OCI-LY1 (cell line): ENCODE results near the gene MINDY4.

Source experiments
- H2AFZ ChIP-seq: fragments of 200-600 bp; sonication (generic), shearing (Covaris generic); 2 replicates; pipeline ENCODE4 v1.6.0; 2014; ENCODE audit warnings: antibody characterized with exemption, mild to moderate bottlenecking, low read length
- H3F3A ChIP-seq: fragments of 200-600 bp; sonication (generic), shearing (Covaris generic); 2 replicates; pipeline ENCODE4 v1.6.0; 2014; ENCODE audit warnings: mild to moderate bottlenecking, antibody characterized with exemption, low read length, moderate library complexity; ENCODE audit not compliant: insufficient read depth
- H3K27ac ChIP-seq: fragments of 200-600 bp; sonication (generic); 2 replicates; pipeline ENCODE4 v1.5.1; 2014; ENCODE audit warnings: low read length, mixed run types, mild to moderate bottlenecking, low read depth; ENCODE audit not compliant: poor library complexity, severe bottlenecking
- H3K27me3 ChIP-seq: fragments of 200-600 bp; sonication (generic); 2 replicates; pipeline ENCODE4 v1.6.0; 2014; ENCODE audit warnings: antibody characterized with exemption, mild to moderate bottlenecking, low read length, moderate library complexity; ENCODE audit not compliant: insufficient read depth
- H3K36me3 ChIP-seq: fragments of 200-600 bp; sonication (generic); 2 replicates; pipeline ENCODE4 v1.6.1; 2014; ENCODE audit warnings: mild to moderate bottlenecking, antibody characterized with exemption, low read length, moderate library complexity, mixed read lengths; ENCODE audit not compliant: insufficient read depth
- H3K4me1 ChIP-seq: fragments of 200-600 bp; sonication (generic); 2 replicates; pipeline ENCODE4 v1.5.1; 2014; ENCODE audit warnings: mild to moderate bottlenecking, low read length, moderate library complexity; ENCODE audit not compliant: insufficient read depth, severe bottlenecking
- H3K4me2 ChIP-seq: fragments of 200-600 bp; sonication (generic), shearing (Covaris generic); 2 replicates; pipeline ENCODE4 v1.6.1; 2014; ENCODE audit warnings: low read length
- H3K4me3 ChIP-seq: fragments of 200-600 bp; sonication (generic); 2 replicates; pipeline ENCODE4 v1.5.1; 2014; ENCODE audit warnings: low read length, low read depth, mild to moderate bottlenecking, mixed read lengths; ENCODE audit not compliant: poor library complexity, severe bottlenecking
- H3K79me2 ChIP-seq: fragments of 200-600 bp; shearing (Covaris generic); 2 replicates; pipeline ENCODE4 v1.6.1; 2016; ENCODE audit warnings: mixed run types, low read length, mixed read lengths; ENCODE audit not compliant: insufficient read depth
- H3K9ac ChIP-seq: fragments of 200-600 bp; sonication (generic), shearing (Covaris generic); 2 replicates; pipeline ENCODE4 v1.6.1; 2014; ENCODE audit warnings: mild to moderate bottlenecking, low read length, mixed read lengths
- H3K9me2 ChIP-seq: fragments of 200-600 bp; sonication (generic), shearing (Covaris generic); 2 replicates; pipeline ENCODE4 v1.6.1; 2014; ENCODE audit warnings: low read depth, mild to moderate bottlenecking, low read length, mixed read lengths
- H3K9me3 ChIP-seq: fragments of 200-600 bp; shearing (Covaris generic); 2 replicates; pipeline ENCODE4 v1.6.1; 2014; ENCODE audit warnings: low read length, mixed read lengths
- H4K20me1 ChIP-seq: fragments of 200-600 bp; sonication (generic), shearing (Covaris generic); 2 replicates; pipeline ENCODE4 v1.6.0; 2016; ENCODE audit warnings: mild to moderate bottlenecking, low read length; ENCODE audit not compliant: insufficient read depth
- EZH2 ChIP-seq: fragments of 200-600 bp; sonication (generic), shearing (Covaris generic); IDR thresholded peaks from 2 replicates; pipeline ENCODE4 v1.8.0; 2017; ENCODE audit warnings: borderline replicate concordance, mixed run types, mild to moderate bottlenecking, antibody characterized with exemption, low read length, moderate library complexity, mixed read lengths
- TF ChIP-seq, protein P1 (sequence below): fragments of 200-600 bp; sonication (generic), shearing (Covaris generic); IDR thresholded peaks from 2 replicates; pipeline ENCODE4 v1.5.1; 2017; ENCODE audit warnings: mild to moderate bottlenecking, antibody characterized with exemption, low read length, moderate library complexity, mixed read lengths

The MINDY4 gene

DNA sequence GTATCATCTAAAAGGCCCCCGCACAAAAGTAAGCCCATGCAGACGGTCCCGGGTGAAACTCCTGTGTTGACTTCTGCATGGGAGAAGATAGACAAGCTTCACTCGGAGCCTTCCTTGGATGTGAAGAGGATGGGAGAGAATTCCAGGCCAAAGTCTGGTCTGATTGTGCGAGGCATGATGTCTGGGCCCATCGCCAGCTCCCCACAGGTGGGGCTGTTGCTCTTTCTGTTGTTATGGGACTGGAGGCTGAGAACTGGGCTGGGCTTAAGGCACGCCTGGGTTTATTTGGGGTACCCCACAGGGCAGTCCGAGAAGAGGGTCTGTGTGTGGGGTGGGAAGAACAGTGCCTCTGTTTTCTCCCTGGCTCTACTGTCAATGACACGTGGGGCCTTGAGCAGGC, 14.6 kb downstream of the MINDY4 start:
- Histone ChIP-seq H3K27me3 (no peaks in the 10 kb centered on the region), H2AFZ (no peak overlapping the region), H3K9me3 (no peaks in the 10 kb centered on the region), H3K79me2 (no peaks in the 10 kb centered on the region), H3F3A (no peaks in the 10 kb centered on the region), H3K4me2 (no peak overlapping the region), H3K4me3 (no peak overlapping the region), H3K4me1 (no peaks in the 10 kb centered on the region), H3K36me3 (0 out of 2 replicates have a peak, but pooled peaks cover 10% of the 10 kb centered on the region), H3K9me2 (no peaks in the 10 kb centered on the region), H3K9ac (no peak overlapping the region), H4K20me1 (no peaks in the 10 kb centered on the region), H3K27ac (no peak overlapping the region)
- no peak for TF ChIP-seq EZH2
- TF ChIP-seq, protein P1, sequence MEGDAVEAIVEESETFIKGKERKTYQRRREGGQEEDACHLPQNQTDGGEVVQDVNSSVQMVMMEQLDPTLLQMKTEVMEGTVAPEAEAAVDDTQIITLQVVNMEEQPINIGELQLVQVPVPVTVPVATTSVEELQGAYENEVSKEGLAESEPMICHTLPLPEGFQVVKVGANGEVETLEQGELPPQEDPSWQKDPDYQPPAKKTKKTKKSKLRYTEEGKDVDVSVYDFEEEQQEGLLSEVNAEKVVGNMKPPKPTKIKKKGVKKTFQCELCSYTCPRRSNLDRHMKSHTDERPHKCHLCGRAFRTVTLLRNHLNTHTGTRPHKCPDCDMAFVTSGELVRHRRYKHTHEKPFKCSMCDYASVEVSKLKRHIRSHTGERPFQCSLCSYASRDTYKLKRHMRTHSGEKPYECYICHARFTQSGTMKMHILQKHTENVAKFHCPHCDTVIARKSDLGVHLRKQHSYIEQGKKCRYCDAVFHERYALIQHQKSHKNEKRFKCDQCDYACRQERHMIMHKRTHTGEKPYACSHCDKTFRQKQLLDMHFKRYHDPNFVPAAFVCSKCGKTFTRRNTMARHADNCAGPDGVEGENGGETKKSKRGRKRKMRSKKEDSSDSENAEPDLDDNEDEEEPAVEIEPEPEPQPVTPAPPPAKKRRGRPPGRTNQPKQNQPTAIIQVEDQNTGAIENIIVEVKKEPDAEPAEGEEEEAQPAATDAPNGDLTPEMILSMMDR = no peak

DNA sequence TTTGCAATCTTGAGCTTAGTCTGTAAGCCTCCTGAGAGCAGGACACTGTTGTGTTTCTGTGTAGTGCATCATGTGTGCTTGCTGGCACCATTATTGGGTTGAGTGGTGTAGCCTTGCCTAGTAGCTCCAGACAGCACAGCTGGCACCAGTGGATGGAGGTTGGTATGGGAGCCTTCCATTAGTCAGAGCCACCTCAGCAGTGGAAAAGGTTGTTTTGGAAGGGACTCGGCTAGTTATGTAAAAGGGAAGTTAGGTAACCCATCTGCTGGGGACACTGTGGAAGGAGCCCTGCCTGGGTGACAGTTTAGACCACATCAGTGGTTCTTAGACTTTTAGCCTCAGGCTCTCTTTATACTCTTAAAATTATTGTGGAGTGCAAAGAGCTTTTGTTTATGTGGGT, 16.3 kb downstream of the MINDY4 start:
- Histone ChIP-seq H3K9me2 (no peaks in the 10 kb centered on the region), H3K27ac (no peak overlapping the region), H3K9ac (no peak overlapping the region), H2AFZ (no peak overlapping the region), H3F3A (no peaks in the 10 kb centered on the region), H3K36me3 (0 out of 2 replicates have a peak, but pooled peaks cover 5% of the 10 kb centered on the region), H3K4me2 (no peak overlapping the region), H3K4me3 (no peak overlapping the region), H3K4me1 (no peaks in the 10 kb centered on the region), H3K27me3 (no peaks in the 10 kb centered on the region), H4K20me1 (no peaks in the 10 kb centered on the region), H3K9me3 (no peaks in the 10 kb centered on the region), H3K79me2 (no peaks in the 10 kb centered on the region)
- TF ChIP-seq EZH2 = no peak
- TF ChIP-seq, protein P1 = no peak

DNA sequence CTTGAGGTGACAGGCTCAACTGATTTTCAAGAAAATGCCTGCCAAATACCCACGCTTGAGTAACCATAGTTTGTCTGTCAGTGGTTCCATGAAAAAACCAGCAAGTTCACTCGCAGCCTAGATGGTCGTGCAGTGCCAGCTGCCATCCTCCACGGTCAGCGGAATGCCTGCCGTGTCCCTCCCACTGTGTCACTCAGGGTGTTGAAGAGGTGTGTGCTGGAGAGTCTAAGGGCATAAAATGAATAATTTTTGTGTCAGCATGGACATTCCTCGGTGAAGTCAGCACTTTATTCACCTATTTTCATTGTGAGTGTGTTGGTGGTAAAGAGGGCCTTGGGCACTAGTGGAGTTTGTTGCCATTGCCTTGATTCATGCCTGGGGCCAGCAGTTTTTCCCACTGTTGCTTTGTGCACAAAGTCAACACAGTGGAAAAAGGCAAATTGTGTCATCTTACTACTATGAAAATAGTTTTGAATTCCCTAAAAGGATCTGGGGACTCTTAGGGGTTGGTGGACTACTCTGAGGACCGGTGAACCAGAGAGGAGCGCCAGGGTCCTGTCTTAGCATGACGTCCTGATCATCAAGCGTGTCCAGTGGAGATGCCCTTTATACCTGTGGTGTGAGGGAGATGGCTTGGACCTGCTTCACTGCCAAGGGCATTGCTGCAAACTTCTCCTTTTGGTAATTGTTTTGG, 17.6 kb downstream of the MINDY4 start:
- no peak overlapping the region for H3K27ac ChIP-seq

More for the DNA sequence above, 17.6 kb downstream of the MINDY4 start:
- Histone ChIP-seq H3K4me3 (no peak overlapping the region), H4K20me1 (no peaks in the 10 kb centered on the region), H3K4me2 (no peak overlapping the region), H3K27me3 (no peaks in the 10 kb centered on the region), H3K9ac (no peak overlapping the region), H3K9me2 (no peaks in the 10 kb centered on the region), H3K79me2 (no peaks in the 10 kb centered on the region), H3F3A (no peaks in the 10 kb centered on the region), H3K9me3 (no peaks in the 10 kb centered on the region), H3K4me1 (no peaks in the 10 kb centered on the region), H3K36me3 (no peaks in the 10 kb centered on the region), H2AFZ (no peak overlapping the region)
- TF ChIP-seq, protein P1 = no peak
- no peak for TF ChIP-seq EZH2
